AG09319 (cell line): Measurements from ENCODE around the gene ZNF892.
"Not testable (repeated sequence)": the region's sequence is repeated elsewhere in the genome, so short reads cannot be mapped to it uniquely, and the experiment has no call there.

Experiments
- DNase-seq: peaks from one replicate; pipeline ENCODE4 v3.0.0-alpha.2; 2010; ENCODE audit warnings: low read depth; ENCODE audit errors: extremely low read depth
- CTCF ChIP-seq: IDR thresholded peaks from 2 replicates; pipeline ENCODE4 v1.5.1; 2011; ENCODE audit warnings: low read depth, mild to moderate bottlenecking, inconsistent platforms, low read length, moderate library complexity

The ZNF892 gene

GRCh38 chr2:95240556-95240955, 33.2 kb downstream of the ZNF892 start:
- no peak for DNase-seq
- no peak for TF ChIP-seq CTCF

GRCh38 chr2:95242084-95242483, 34.8 kb downstream of the ZNF892 start:
- not testable (repeated sequence) for DNase-seq
